ENCODE results near the gene PFKP. TPM values are rescaled to one million over a fixed set of nuclear protein-coding genes. Genes with fewer than 3 reads are reported as not detected.

PFKP gene
- total RNA-seq, 1 donor from 2014 or later, result 361 TPM

DNA sequence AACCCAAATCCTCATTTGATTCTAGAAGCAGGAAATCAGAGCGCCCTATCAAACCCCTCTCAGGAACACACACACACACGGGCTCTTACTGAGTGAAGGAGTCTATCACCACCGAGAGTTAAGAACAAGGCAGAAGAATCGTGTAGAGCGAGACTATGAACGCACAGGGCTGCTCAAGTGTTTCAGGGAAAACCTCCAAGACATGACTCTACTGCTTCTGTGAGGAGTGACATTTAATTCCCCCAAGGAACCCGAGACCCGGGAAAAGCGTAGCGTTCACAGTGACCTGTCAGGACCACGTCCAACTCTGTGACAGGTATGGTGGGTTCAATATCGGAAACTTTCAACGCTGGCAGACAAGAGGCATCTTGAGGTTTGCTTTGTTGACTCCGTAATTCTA is 83.6 kb downstream of the PFKP start:
- Mint-ChIP-seq H3K9me3 (ENCODE audit: unreplicated experiment) (no peaks in the 10 kb centered on the region), H3K27ac (ENCODE audit: unreplicated experiment) (no peak overlapping the region), H3K4me1 (ENCODE audit: low read depth, unreplicated experiment) (no peaks in the 10 kb centered on the region), H3K4me3 (ENCODE audit: unreplicated experiment) (no peak overlapping the region), H3K27me3 (ENCODE audit: low read depth, unreplicated experiment) (no peaks in the 10 kb centered on the region), H3K36me3 (ENCODE audit: low read depth, unreplicated experiment) (peaks cover 24% of the 10 kb centered on the region)
- peaks cover 84% of the 10 kb centered on the region for H3K36me3 ChIP-seq (ENCODE audit: insufficient read depth, low read length)
- H3K27ac ChIP-seq (ENCODE audit: low read depth, low read length), result no peak overlapping the region
- no peak for DNase-seq (ENCODE audit: low read depth)
- H4K20me1 ChIP-seq (ENCODE audit: insufficient read depth, low read length), result peaks cover 18% of the 10 kb centered on the region
- TF ChIP-seq CTCF (IDR thresholded peaks at IDR 0.05; ENCODE audit: insufficient read depth, low read depth, low read length) (no peak), EZH2 (IDR thresholded peaks at IDR 0.05; ENCODE audit: insufficient read depth, low read length) (no peak)
- no peaks in the 10 kb centered on the region for H3K9me3 ChIP-seq (ENCODE audit: insufficient read depth, low read depth, low read length)
- H3K4me3 ChIP-seq (ENCODE audit: insufficient read depth, low read depth, low read length), result no peak overlapping the region
- no peak overlapping the region for H3K9ac ChIP-seq (ENCODE audit: low read length)
- no peak overlapping the region for H2AFZ ChIP-seq (ENCODE audit: low read depth, low read length)
- H3K4me1 ChIP-seq (ENCODE audit: insufficient read depth, low read length), result no peaks in the 10 kb centered on the region
- H3K27me3 ChIP-seq (ENCODE audit: insufficient read depth, low read length), result no peaks in the 10 kb centered on the region
- H3K4me2 ChIP-seq (ENCODE audit: low read length), result no peak overlapping the region
- no peak for FAIRE-seq
- H3K79me2 ChIP-seq (ENCODE audit: insufficient read depth, low read length), result no peaks in the 10 kb centered on the region

DNA sequence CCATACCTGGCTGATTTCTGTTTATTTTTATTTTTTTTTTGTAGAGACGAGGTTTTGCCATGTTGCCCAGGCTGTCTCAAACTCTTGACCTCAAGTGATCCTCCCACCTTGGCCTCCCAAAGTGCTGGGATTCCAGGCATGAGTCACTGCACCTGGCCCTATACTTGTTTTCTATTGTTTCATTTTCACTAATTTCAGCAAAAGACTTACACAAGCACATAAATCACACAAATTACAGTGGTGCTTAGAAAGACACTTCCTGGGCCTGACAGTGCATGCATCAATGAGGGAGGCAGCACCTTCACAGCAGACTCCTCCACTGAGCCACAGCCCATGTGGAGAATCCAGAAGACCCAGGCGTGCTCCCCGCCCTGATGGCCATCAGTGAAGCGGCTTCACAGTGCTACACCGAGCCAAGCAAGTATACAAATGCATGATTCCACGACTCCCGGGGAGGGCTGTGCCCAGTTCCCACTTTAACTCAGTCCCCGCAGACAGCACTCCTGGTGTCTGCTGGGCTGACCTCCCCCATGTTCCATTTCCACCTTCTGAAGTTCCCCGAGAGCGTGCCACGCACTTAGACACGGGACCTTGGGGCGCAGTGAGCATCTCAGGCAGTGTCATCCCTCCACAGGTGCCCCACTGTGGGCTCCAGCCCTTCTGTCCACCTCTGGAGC is 84.7 kb downstream of the PFKP start:
- H3K4me3 ChIP-seq (ENCODE audit: insufficient read depth, low read depth, low read length), result no peak overlapping the region
- Mint-ChIP-seq H3K4me1 (ENCODE audit: low read depth, unreplicated experiment) (no peaks in the 10 kb centered on the region), H3K27me3 (ENCODE audit: low read depth, unreplicated experiment) (no peaks in the 10 kb centered on the region), H3K9me3 (ENCODE audit: unreplicated experiment) (no peaks in the 10 kb centered on the region), H3K4me3 (ENCODE audit: unreplicated experiment) (no peak overlapping the region), H3K36me3 (ENCODE audit: low read depth, unreplicated experiment) (peaks cover 24% of the 10 kb centered on the region), H3K27ac (ENCODE audit: unreplicated experiment) (no peak overlapping the region)
- H3K9me3 ChIP-seq (ENCODE audit: insufficient read depth, low read depth, low read length), result no peaks in the 10 kb centered on the region
- no peak overlapping the region for H3K4me2 ChIP-seq (ENCODE audit: low read length)
- no peak for TF ChIP-seq CTCF (IDR thresholded peaks at IDR 0.05; ENCODE audit: insufficient read depth, low read depth, low read length)
- no peak for TF ChIP-seq EZH2 (IDR thresholded peaks at IDR 0.05; ENCODE audit: insufficient read depth, low read length)
- H3K27ac ChIP-seq (ENCODE audit: low read depth, low read length), result no peak overlapping the region
- no peaks in the 10 kb centered on the region for H3K4me1 ChIP-seq (ENCODE audit: insufficient read depth, low read length)
- DNase-seq (ENCODE audit: low read depth) (no peak), FAIRE-seq (no peak)
- peaks cover 18% of the 10 kb centered on the region for H4K20me1 ChIP-seq (ENCODE audit: insufficient read depth, low read length)
- peaks cover 84% of the 10 kb centered on the region for H3K36me3 ChIP-seq (ENCODE audit: insufficient read depth, low read length)
- no peak overlapping the region for H3K9ac ChIP-seq (ENCODE audit: low read length)
- H3K79me2 ChIP-seq (ENCODE audit: insufficient read depth, low read length), result no peaks in the 10 kb centered on the region
- no peaks in the 10 kb centered on the region for H3K27me3 ChIP-seq (ENCODE audit: insufficient read depth, low read length)
- no peak overlapping the region for H2AFZ ChIP-seq (ENCODE audit: low read depth, low read length)

- peaks cover 25% of the 10 kb centered on the region for H3K36me3 Mint-ChIP-seq (ENCODE audit: low read depth, unreplicated experiment)
- no peak overlapping the region for H3K27ac ChIP-seq (ENCODE audit: low read depth, low read length)
- no peak overlapping the region for H3K4me3 Mint-ChIP-seq (ENCODE audit: unreplicated experiment)
- H3K4me1 Mint-ChIP-seq (ENCODE audit: low read depth, unreplicated experiment), result no peaks in the 10 kb centered on the region
- H3K9me3 ChIP-seq (ENCODE audit: insufficient read depth, low read depth, low read length), result no peaks in the 10 kb centered on the region
- H3K27ac Mint-ChIP-seq (ENCODE audit: unreplicated experiment), result no peak overlapping the region
- H3K9me3 Mint-ChIP-seq (ENCODE audit: unreplicated experiment), result no peaks in the 10 kb centered on the region
- no peak for DNase-seq (ENCODE audit: low read depth)
- no peaks in the 10 kb centered on the region for H3K4me1 ChIP-seq (ENCODE audit: insufficient read depth, low read length)
- H3K27me3 Mint-ChIP-seq (ENCODE audit: low read depth, unreplicated experiment), result no peaks in the 10 kb centered on the region
- H3K4me3 ChIP-seq (ENCODE audit: insufficient read depth, low read depth, low read length), result no peak overlapping the region
- H3K79me2 ChIP-seq (ENCODE audit: insufficient read depth, low read length), result no peaks in the 10 kb centered on the region
- FAIRE-seq, result no peak
- H3K4me2 ChIP-seq (ENCODE audit: low read length), result no peak overlapping the region
- peaks cover 79% of the 10 kb centered on the region for H3K36me3 ChIP-seq (ENCODE audit: insufficient read depth, low read length)
- H3K27me3 ChIP-seq (ENCODE audit: insufficient read depth, low read length), result no peaks in the 10 kb centered on the region
- H3K9ac ChIP-seq (ENCODE audit: low read length), result no peak overlapping the region
- peaks cover 18% of the 10 kb centered on the region for H4K20me1 ChIP-seq (ENCODE audit: insufficient read depth, low read length)
- H2AFZ ChIP-seq (ENCODE audit: low read depth, low read length), result no peak overlapping the region
- TF ChIP-seq EZH2 (IDR thresholded peaks at IDR 0.05; ENCODE audit: insufficient read depth, low read length) (no peak), CTCF (IDR thresholded peaks at IDR 0.05; ENCODE audit: insufficient read depth, low read depth, low read length) (no peak)
These were observed 85.2 kb downstream of the PFKP start for GRCh38 chr10:3152566-3152935.

Measured in astrocyte (in vitro differentiated cells and primary cell).